ENCODE measurements around the gene ANKRD60.

The ANKRD60 gene

DNA sequence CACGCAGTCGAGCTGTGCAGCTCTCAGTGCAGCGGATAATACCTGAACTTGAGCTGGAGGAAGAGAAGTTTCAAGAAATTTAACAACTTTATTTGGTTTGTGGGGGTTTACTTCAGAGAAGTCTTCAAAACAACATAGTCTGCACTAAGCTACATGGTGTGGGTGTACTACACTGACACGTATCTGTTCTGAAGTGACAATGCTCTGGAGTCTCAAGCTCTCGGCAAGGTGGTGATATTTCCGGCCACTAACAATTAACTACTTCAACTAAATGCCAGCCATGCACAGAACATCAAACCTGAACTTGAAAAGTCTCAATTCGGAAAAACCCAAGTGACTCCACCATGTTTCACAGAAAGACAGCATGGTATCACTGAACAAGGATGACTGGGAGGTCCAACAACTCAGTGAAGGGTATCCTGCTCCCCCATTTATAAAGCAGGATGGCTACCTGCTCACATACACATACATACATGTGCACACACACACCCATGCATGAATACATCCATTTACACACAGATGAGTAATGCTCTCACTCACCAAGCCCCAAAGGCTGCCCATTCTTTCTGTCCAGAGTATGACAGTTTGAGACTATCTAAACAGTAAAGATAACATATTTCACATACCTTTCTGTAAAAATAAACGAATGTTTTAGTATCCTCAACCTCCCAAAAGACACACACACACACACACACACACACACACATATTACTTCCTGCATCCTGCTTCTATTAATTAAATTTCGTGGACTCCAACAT is 15.4 kb upstream of the ANKRD60 start:
- no peak for DNase-seq
- no peak for TF ChIP-seq CTCF (IDR thresholded peaks at IDR 0.05)
- no peaks in the 10 kb centered on the region for H3K27me3 ChIP-seq
- no peak overlapping the region for H3K27ac ChIP-seq
- peaks cover 48 to 79% (median 72%) of the 10 kb centered on the region in 3 donors for H3K36me3 ChIP-seq
- H3K9me3 ChIP-seq = no peaks in the 10 kb centered on the region
- H3K4me1 ChIP-seq = no peaks in the 10 kb centered on the region
- H3K4me3 ChIP-seq = no peak overlapping the region
- intact Hi-C loops (cut with DNase I; ENCODE audit: low total_unique reads) = no loop called here

- Histone ChIP-seq H3K4me3 (no peak overlapping the region), H3K27me3 (no peaks in the 10 kb centered on the region), H3K27ac (no peak overlapping the region), H3K36me3 (peaks cover 48 to 79% (median 76%) of the 10 kb centered on the region in 3 donors), H3K9me3 (no peaks in the 10 kb centered on the region), H3K4me1 (peaks cover 0 to under 1% (median 0%) of the 10 kb centered on the region in 4 donors)
- DNase-seq = no peak
- intact Hi-C loops (cut with DNase I; ENCODE audit: low total_unique reads) = no loop called here
- no peak for TF ChIP-seq CTCF (IDR thresholded peaks at IDR 0.05)
Measured at GRCh38 chr20:58242824-58243223, 14.4 kb upstream of the ANKRD60 start.

- intact Hi-C loops (cut with DNase I; ENCODE audit: low total_unique reads) = no loop called here
- H3K27ac ChIP-seq = no peak overlapping the region
Measured at GRCh38 chr20:58241766-58242465, 13.5 kb upstream of the ANKRD60 start.

GRCh38 chr20:58240471-58240870 is 12.0 kb upstream of the ANKRD60 start:
- Histone ChIP-seq H3K9me3 (no peaks in the 10 kb centered on the region), H3K27ac (no peak overlapping the region), H3K4me1 (peaks cover 0 to 7% (median 2%) of the 10 kb centered on the region in 4 donors), H3K27me3 (no peaks in the 10 kb centered on the region), H3K4me3 (no peak overlapping the region), H3K36me3 (peaks cover 27 to 57% (median 56%) of the 10 kb centered on the region in 3 donors)
- intact Hi-C loops (cut with DNase I; ENCODE audit: low total_unique reads) = no loop called here
- no peak for TF ChIP-seq CTCF (IDR thresholded peaks at IDR 0.05)
- no peak for DNase-seq

More at GRCh38 chr20:58241766-58242465, 13.5 kb upstream of the ANKRD60 start:
- H3K4me3 ChIP-seq = no peak overlapping the region
- peaks cover 0 to 7% (median 0%) of the 10 kb centered on the region in 4 donors for H3K4me1 ChIP-seq
- no peaks in the 10 kb centered on the region for H3K9me3 ChIP-seq
- no peak for TF ChIP-seq CTCF (IDR thresholded peaks at IDR 0.05)
- H3K36me3 ChIP-seq = peaks cover 42 to 72% (median 70%) of the 10 kb centered on the region in 3 donors
- H3K27me3 ChIP-seq = no peaks in the 10 kb centered on the region
- DNase-seq = no peak

DNA sequence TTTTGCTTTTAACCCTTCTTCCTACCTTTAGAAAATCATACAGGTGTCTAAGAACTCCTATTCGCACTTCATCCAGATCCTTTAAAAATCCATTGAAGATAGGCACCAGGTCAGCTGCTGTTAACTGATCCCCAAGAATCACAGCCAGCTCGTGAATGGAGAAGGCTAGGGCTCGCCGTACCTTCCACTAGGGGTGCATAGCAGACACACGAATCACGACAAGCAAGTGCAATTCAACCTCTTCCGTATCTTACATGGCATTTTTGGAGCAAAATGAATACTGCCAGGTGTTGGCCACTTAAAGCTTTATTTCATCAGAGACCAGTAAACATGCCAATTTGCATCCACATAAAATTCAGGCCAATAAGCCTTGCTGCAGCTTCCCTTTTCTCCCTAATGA is 10.8 kb upstream of the ANKRD60 start:
- Histone ChIP-seq H3K4me3 (no peak overlapping the region), H3K36me3 (peaks cover 23 to 56% (median 53%) of the 10 kb centered on the region in 3 donors), H3K4me1 (peaks cover 0 to 7% (median 2%) of the 10 kb centered on the region in 4 donors), H3K27ac (no peak overlapping the region), H3K27me3 (no peaks in the 10 kb centered on the region), H3K9me3 (no peaks in the 10 kb centered on the region)
- no peak for TF ChIP-seq CTCF (IDR thresholded peaks at IDR 0.05)
- intact Hi-C loops (cut with DNase I; ENCODE audit: low total_unique reads) = no loop called here
- DNase-seq = no peak

All from tibial artery (tissue), 4 donors.